ENCODE data around the gene MAPKAPK5. TPM values are rescaled to one million over a fixed set of nuclear protein-coding genes. Genes with fewer than 3 reads are reported as not detected.
A peak's percentile ranks its signal among the peaks of the same experiment; 100 is the strongest.

The MAPKAPK5 gene
- total and polyA plus RNA-seq, 9 of the 15 experiments (the other 6 are each of a cell fraction or from before 2014, with no cell fraction given), result 11.6 to 72.1 (median 60.4) TPM

GRCh38 chr12:111904446-111904975, 62.5 kb downstream of the MAPKAPK5 start (continued):
- TF ChIP-seq HDAC8 (tag; IDR thresholded peaks at IDR 0.05), result no peak
- TF ChIP-seq ZNF324 (CRISPR knock-in tag; IDR thresholded peaks at IDR 0.05), result no peak
- peak; percentile 27; the same call in 1 of the 2 replicates for TF ChIP-seq CBFA2T3 (IDR thresholded peaks at IDR 0.05)
- TF ChIP-seq MTA2 (IDR thresholded peaks at IDR 0.05; ENCODE audit: low read depth), result no peak

DNA sequence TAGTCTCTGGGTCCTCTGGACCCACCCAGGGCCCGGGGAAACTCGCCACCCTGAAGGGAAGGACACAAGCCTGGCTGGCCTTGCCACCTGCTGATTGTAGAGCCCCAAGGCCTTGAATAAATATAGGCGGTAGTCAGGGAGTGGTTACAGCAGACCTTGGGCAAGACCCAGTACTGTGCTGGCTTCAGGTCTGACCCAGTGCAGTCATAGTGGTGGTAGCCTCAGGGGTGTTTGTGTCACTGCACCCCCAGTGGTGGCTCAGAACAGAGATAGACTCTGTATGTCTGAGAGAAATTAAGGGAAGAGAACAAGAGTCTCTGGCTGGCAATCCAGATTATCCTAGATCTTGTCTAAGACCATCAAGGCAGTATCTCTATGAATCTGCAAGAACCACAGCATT, 63.5 kb downstream of the MAPKAPK5 start:
- H3K4me1 ChIP-seq (replicated peaks in 1 of 2; ENCODE audit: control insufficient read depth in 2 of 2, insufficient read depth in 2 of 2, low read length in 2 of 2), result peaks cover 0 to 3% of the 10 kb centered on the region in 2 experiments; a peak in 2 of 5 replicates
- TF ChIP-seq ZNF253 (CRISPR knock-in tag; conservative IDR thresholded peaks at IDR 0.05), result no peak
- TF ChIP-seq ZNF830 (CRISPR knock-in tag; IDR thresholded peaks at IDR 0.05), result no peak
- TF ChIP-seq ARID2 (IDR thresholded peaks at IDR 0.05), result no peak
- TF ChIP-seq, protein P1, sequence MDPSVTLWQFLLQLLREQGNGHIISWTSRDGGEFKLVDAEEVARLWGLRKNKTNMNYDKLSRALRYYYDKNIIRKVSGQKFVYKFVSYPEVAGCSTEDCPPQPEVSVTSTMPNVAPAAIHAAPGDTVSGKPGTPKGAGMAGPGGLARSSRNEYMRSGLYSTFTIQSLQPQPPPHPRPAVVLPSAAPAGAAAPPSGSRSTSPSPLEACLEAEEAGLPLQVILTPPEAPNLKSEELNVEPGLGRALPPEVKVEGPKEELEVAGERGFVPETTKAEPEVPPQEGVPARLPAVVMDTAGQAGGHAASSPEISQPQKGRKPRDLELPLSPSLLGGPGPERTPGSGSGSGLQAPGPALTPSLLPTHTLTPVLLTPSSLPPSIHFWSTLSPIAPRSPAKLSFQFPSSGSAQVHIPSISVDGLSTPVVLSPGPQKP (CRISPR knock-in tag; IDR thresholded peaks at IDR 0.05), result no peak
- TF ChIP-seq ZFP36 (IDR thresholded peaks at IDR 0.05; ENCODE audit: low read depth, low read length, partially characterized antibody), result no peak
- no peak for TF ChIP-seq SP1 (CRISPR knock-in tag; IDR thresholded peaks at IDR 0.05)
- TF ChIP-seq ZC3H8 (IDR thresholded peaks at IDR 0.05), result no peak
- TF ChIP-seq MAFG (tag; conservative IDR thresholded peaks at IDR 0.05), result no peak
- TF ChIP-seq, protein P2, sequence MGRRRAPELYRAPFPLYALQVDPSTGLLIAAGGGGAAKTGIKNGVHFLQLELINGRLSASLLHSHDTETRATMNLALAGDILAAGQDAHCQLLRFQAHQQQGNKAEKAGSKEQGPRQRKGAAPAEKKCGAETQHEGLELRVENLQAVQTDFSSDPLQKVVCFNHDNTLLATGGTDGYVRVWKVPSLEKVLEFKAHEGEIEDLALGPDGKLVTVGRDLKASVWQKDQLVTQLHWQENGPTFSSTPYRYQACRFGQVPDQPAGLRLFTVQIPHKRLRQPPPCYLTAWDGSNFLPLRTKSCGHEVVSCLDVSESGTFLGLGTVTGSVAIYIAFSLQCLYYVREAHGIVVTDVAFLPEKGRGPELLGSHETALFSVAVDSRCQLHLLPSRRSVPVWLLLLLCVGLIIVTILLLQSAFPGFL (CRISPR knock-in tag; IDR thresholded peaks at IDR 0.05), result no peak
- no peak for TF ChIP-seq ZNF354B (CRISPR knock-in tag; IDR thresholded peaks at IDR 0.05)
- in situ Hi-C loops (cut with MboI) (no loop called here), intact Hi-C loops (cut with micrococcal nuclease) (no loop called here)
- no peaks in the 10 kb centered on the region for H3K9me3 ChIP-seq (replicated peaks; ENCODE audit: control insufficient read depth, insufficient read depth, low read depth, low read length)
- no peak overlapping the region for H2AFZ ChIP-seq (ENCODE audit: low read depth, low read length)
- DNase-seq (ENCODE audit: extremely low read depth in 1 of 4, low spot score in 3 of 4) (no peak), FAIRE-seq (no peak), ATAC-seq (no peak)
- 96% methylated on average over 3 of the region's 3 CpGs for WGBS (ENCODE audit: insufficient coverage, low coverage, missing lambda C conversion rate)
- ChIA-PET POLR2A (interaction anchor here (0.8 to 1.0 kb wide), 2 partner anchors 32 to 108 kb away, joined by 3 read pairs; partner anchors contain the start of genes ERP29 and TMEM116), CTCF (ENCODE audit: low intra/inter-chr PET ratio) (no interaction called here)
- H3K4me3 ChIP-seq, result no peak overlapping the region
- H3K27me3 ChIP-seq (ENCODE audit: control insufficient read depth in 2 of 2, insufficient read depth in 2 of 2, low read length in 2 of 2), result no peaks in the 10 kb centered on the region
- H3K9ac ChIP-seq (ENCODE audit: insufficient read depth in 1 of 2, low read depth in 2 of 2, low read length in 2 of 2), result no peak overlapping the region
- no peaks in the 10 kb centered on the region for H3K79me2 ChIP-seq (ENCODE audit: control insufficient read depth, insufficient read depth, low read length)
- H3K36me3 ChIP-seq (ENCODE audit: control insufficient read depth, insufficient read depth, low read length), result peaks cover 15% of the 10 kb centered on the region
- no peaks in the 10 kb centered on the region for H3K9me1 ChIP-seq (ENCODE audit: control insufficient read depth, insufficient read depth, low read length)
- H3K4me2 ChIP-seq (ENCODE audit: insufficient read depth, low read length), result no peak overlapping the region
- H4K20me1 ChIP-seq (replicated peaks; ENCODE audit: control insufficient read depth, insufficient read depth, low read length), result no peaks in the 10 kb centered on the region
- no TSS peak for BruUV-seq (replicated peaks)
- no peak overlapping the region for H3K27ac ChIP-seq (ENCODE audit: extremely low read depth, low read depth, low read length)
